A549 (cell line): ENCODE results near the gene TBL1X. TPM values are rescaled to one million over a fixed set of nuclear protein-coding genes. Genes with fewer than 3 reads are reported as not detected.

Experiments
- ATAC-seq, 2 experiments: fragments of 200-7000 bp in 1 of 2; fragments of >200 bp in 1 of 2; cut with Nextera tagmentation in 1 of 2; cut with Tn5 transposase in 1 of 2; 3 replicates each; pipeline versions ENCODE4 v1.8.0 to v1.9.1; 2018 to 2020; ENCODE audit warnings: mild to moderate bottlenecking in 1 of 2, moderate library complexity in 1 of 2
- CTCF ChIA-PET: fragments of 300-600 bp; sonication (Branson Sonifier 250); formaldehyde crosslinking; extraction: SDS; loops from one replicate; lab custom pipeline; 2021; ENCODE audit warnings: antibody characterized with exemption, inconsistent platforms; lab: Yijun Ruan, JAX
- POLR2A ChIA-PET: fragments of 350-600 bp; formaldehyde crosslinking; extraction: SDS; loops from one replicate; lab custom pipeline; 2021; ENCODE audit warnings: antibody characterized with exemption, inconsistent platforms; lab: Yijun Ruan, JAX
- DNase-seq, 2 experiments: peaks; one replicate each; pipeline versions ENCODE4 v3.0.0 to v3.0.0-alpha.2; 2011 to 2016; ENCODE audit warnings: low read depth in 1 of 2, low spot score in 1 of 2
- FAIRE-seq: peaks from 2 replicates; lab custom pipeline; 2011; peaks lifted over from hg19 to GRCh38; lab: Jason Lieb, UNC
- H3K27ac ChIP-seq, 2 experiments: fragments of >200 bp; sonication (Bioruptor Twin); formaldehyde crosslinking; 3 replicates each; pipeline ENCODE4 v1.5.1; 2016 to 2017
- H3K4me1 ChIP-seq: fragments of >200 bp; sonication (Bioruptor Twin); formaldehyde crosslinking; 3 replicates; pipeline ENCODE4 v1.6.1; 2016
- H3K4me2 ChIP-seq: fragments of >200 bp; sonication (Bioruptor Twin); formaldehyde crosslinking; 3 replicates; pipeline ENCODE4 v1.6.1; 2016
- H3K4me3 ChIP-seq: fragments of >200 bp; sonication (Bioruptor Twin); formaldehyde crosslinking; 3 replicates; pipeline ENCODE4 v1.5.1; 2016
- H3K9me3 ChIP-seq: fragments of >200 bp; sonication (Bioruptor Twin); formaldehyde crosslinking; 3 replicates; pipeline ENCODE4 v1.6.1; 2016
- ATOH8 ChIP-seq: fragments of 250-450 bp; sonication (Bioruptor Pico); IDR thresholded peaks from 2 replicates; pipeline ENCODE4 v1.5.0; 2020; ENCODE audit warnings: low read depth, mild to moderate bottlenecking, moderate library complexity
- BCL3 ChIP-seq: fragments of >200 bp; sonication (Bioruptor Twin); formaldehyde crosslinking; IDR thresholded peaks from 3 replicates; pipeline ENCODE4 v1.6.1; 2016
- BHLHE40 ChIP-seq: IDR thresholded peaks from 2 replicates; pipeline ENCODE4 v1.6.1; 2012; ENCODE audit warnings: low read depth, low read length, inconsistent platforms
- EHF ChIP-seq: fragments of 250-450 bp; sonication (Bioruptor Pico); IDR thresholded peaks from 2 replicates; pipeline ENCODE4 v1.5.0; 2020; ENCODE audit warnings: mild to moderate bottlenecking
- FOXS1 ChIP-seq: fragments of 250-450 bp; sonication (Bioruptor Pico); IDR thresholded peaks from 2 replicates; pipeline ENCODE4 v1.5.0; 2020; ENCODE audit warnings: mild to moderate bottlenecking, moderate library complexity
- HES2 ChIP-seq: fragments of >200 bp; sonication (Bioruptor Twin); formaldehyde crosslinking; IDR thresholded peaks from 2 replicates; pipeline ENCODE4 v1.6.1; 2016
- HEYL ChIP-seq: fragments of 250-450 bp; sonication (Bioruptor Pico); IDR thresholded peaks from 2 replicates; pipeline ENCODE4 v1.8.0; 2021; ENCODE audit warnings: mild to moderate bottlenecking, moderate library complexity
- HMGXB4 ChIP-seq: fragments of 250-450 bp; sonication (Bioruptor Pico); IDR thresholded peaks from 2 replicates; pipeline ENCODE4 v1.5.0; 2021; ENCODE audit warnings: mild to moderate bottlenecking, moderate library complexity, borderline replicate concordance
- KDM1A ChIP-seq: fragments of 200-600 bp; sonication (generic); IDR thresholded peaks from 2 replicates; pipeline ENCODE4 v1.6.1; 2016; ENCODE audit warnings: low read depth, mild to moderate bottlenecking
- MAZ ChIP-seq: fragments of 150-350 bp; IDR thresholded peaks from 2 replicates; pipeline ENCODE4 v1.6.1; 2014; ENCODE audit warnings: antibody characterized with exemption, low read depth, low read length, borderline replicate concordance
- MYC ChIP-seq: IDR thresholded peaks from 2 replicates; pipeline ENCODE4 v1.6.1; 2012; ENCODE audit warnings: mild to moderate bottlenecking, inconsistent platforms, low read length, improper control_type of control experiment, borderline replicate concordance
- NFE2L2 ChIP-seq: fragments of 150-350 bp; conservative IDR thresholded peaks from 2 replicates; pipeline ENCODE4 v1.6.1; 2014; ENCODE audit warnings: low read length
- NPAS2 ChIP-seq: fragments of 250-450 bp; sonication (Bioruptor Pico); IDR thresholded peaks from 2 replicates; pipeline ENCODE4 v1.8.0; 2022; ENCODE audit warnings: mild to moderate bottlenecking, moderate library complexity, borderline replicate concordance
- POLR2A ChIP-seq: IDR thresholded peaks from 2 replicates; pipeline ENCODE4 v1.6.1; 2012; ENCODE audit warnings: mild to moderate bottlenecking, low read length
- RAD21 ChIP-seq, 2 experiments: fragments of >200 bp in 1 of 2; sonication (Bioruptor Twin) in 1 of 2; formaldehyde crosslinking in 1 of 2; IDR thresholded peaks in 1 of 2; conservative IDR thresholded peaks in 1 of 2; 2 replicates in 1 of 2; 3 replicates in 1 of 2; pipeline ENCODE4 v1.6.1; 2012 to 2018; ENCODE audit warnings: inconsistent platforms in 1 of 2
- RCOR1 ChIP-seq: fragments of 150-350 bp; IDR thresholded peaks from 2 replicates; pipeline ENCODE4 v1.6.1; 2014; ENCODE audit warnings: antibody characterized with exemption, low read length, low read depth
- RNF2 ChIP-seq: fragments of 200-600 bp; sonication (generic); IDR thresholded peaks from 2 replicates; pipeline ENCODE4 v1.6.1; 2016; ENCODE audit warnings: low read depth, mild to moderate bottlenecking, antibody characterized with exemption, moderate library complexity, borderline replicate concordance
- SMC3 ChIP-seq: fragments of >200 bp; sonication (Bioruptor Twin); formaldehyde crosslinking; IDR thresholded peaks from 3 replicates; pipeline ENCODE4 v1.6.1; 2018; ENCODE audit warnings: inconsistent platforms
- TP53 ChIP-seq: fragments of 250-450 bp; sonication (Bioruptor Pico); IDR thresholded peaks from 2 replicates; pipeline ENCODE4 v1.5.0; 2021; ENCODE audit warnings: mild to moderate bottlenecking, moderate library complexity
- ZC3H11A ChIP-seq: fragments of 450-650 bp; IDR thresholded peaks from 2 replicates; pipeline ENCODE4 v1.6.1; 2014; ENCODE audit warnings: antibody characterized with exemption, mild to moderate bottlenecking
- ZFP36 ChIP-seq: fragments of 450-650 bp; IDR thresholded peaks from 2 replicates; pipeline ENCODE4 v1.6.1; 2014; ENCODE audit warnings: borderline replicate concordance; ENCODE audit not compliant: partially characterized antibody
- ZNF302 ChIP-seq: fragments of 250-450 bp; sonication (Bioruptor Pico); IDR thresholded peaks from 2 replicates; pipeline ENCODE4 v1.9.0; 2021; ENCODE audit warnings: inconsistent platforms, mild to moderate bottlenecking, moderate library complexity
- WGBS: methylation state at CpG from one replicate; pipeline ENCODE4 v1.1.6; 2017; ENCODE audit errors: missing lambda C conversion rate; 5-methylcytosine and 5-hydroxymethylcytosine counted together
- polyA plus RNA-seq, 4 experiments: library from polyadenylated mRNA; depleted of rRNA in 3 of 4; stranded (reverse); fragments of >200 nt; fragmentation: RNase III in 1 of 4; extraction: RNeasy Plus Mini Kit Qiagen cat#74134 plus additional on column Dnase treatment in 1 of 4; gene quantifications; 2 replicates in 3 of 4; 3 replicates in 1 of 4; pipeline ENCODE4 v1.2.3, GENCODE V29; 2011 to 2017

The TBL1X gene
- polyA plus RNA-seq, 2 of the 4 experiments (the other 2 are of a cell fraction): 14.6 to 18.0 TPM

GRCh38 chrX:9646471-9647224 lies 181.8 kb downstream of the TBL1X start:
- no peak for FAIRE-seq
- ChIA-PET POLR2A (no interaction called here), CTCF (interaction anchor here (1.0 kb wide), 2 partner anchors 12 to 13 kb away, joined by 3 to 4 read pairs; no protein-coding TSS in a partner anchor)

GRCh38 chrX:9647431-9647830 lies 182.6 kb downstream of the TBL1X start:
- POLR2A ChIA-PET: no interaction called here

More at GRCh38 chrX:9646471-9647224, 181.8 kb downstream of the TBL1X start:
- Histone ChIP-seq H3K9me3 (no peaks in the 10 kb centered on the region), H3K4me3 (no peak overlapping the region), H3K4me2 (no peak overlapping the region), H3K4me1 (no peaks in the 10 kb centered on the region), H3K27ac (no peak overlapping the region)
- no peak for ATAC-seq
- TF ChIP-seq TP53: no peak
- TF ChIP-seq RCOR1: no peak
- no peak for TF ChIP-seq NFE2L2
- no peak for TF ChIP-seq KDM1A
- TF ChIP-seq, all 56 proteins: peak for 0
- 89% methylated on average over 12 of the region's 12 CpGs for WGBS
- DNase-seq: no peak

GRCh38 chrX:9650091-9650490 lies 185.2 kb downstream of the TBL1X start:
- H3K4me3 ChIP-seq: no peak overlapping the region
- 87% methylated on average over 3 of the region's 3 CpGs for WGBS
- POLR2A ChIA-PET: no interaction called here
- FAIRE-seq (no peak), DNase-seq (no peak), ATAC-seq (no peak)
- no peak for TF ChIP-seq EHF (CRISPR knock-in tag)
- TF ChIP-seq POLR2A: no peak
- no peaks in the 10 kb centered on the region for H3K4me1 ChIP-seq
- no peak overlapping the region for H3K27ac ChIP-seq
- H3K4me2 ChIP-seq: no peak overlapping the region
- CTCF ChIA-PET: no interaction called here
- H3K9me3 ChIP-seq: no peaks in the 10 kb centered on the region

More at GRCh38 chrX:9647431-9647830, 182.6 kb downstream of the TBL1X start:
- FAIRE-seq (no peak), DNase-seq (no peak), ATAC-seq (no peak)
- no peaks in the 10 kb centered on the region for H3K4me1 ChIP-seq
- H3K4me2 ChIP-seq: no peak overlapping the region
- H3K9me3 ChIP-seq: no peaks in the 10 kb centered on the region
- H3K4me3 ChIP-seq: no peak overlapping the region
- 84% methylated on average over 7 of the region's 7 CpGs for WGBS
- CTCF ChIA-PET: interaction anchor here (0.8 to 1.0 kb wide), 2 partner anchors 12 to 33 kb away, joined by 3 to 4 read pairs; no protein-coding TSS in a partner anchor
- H3K27ac ChIP-seq: no peak overlapping the region
- TF ChIP-seq ATOH8 (CRISPR knock-in tag) (no peak), MAZ (no peak)
- TF ChIP-seq, all 56 proteins: peak for 0

GRCh38 chrX:9651737-9652136 lies 186.9 kb downstream of the TBL1X start:
- Histone ChIP-seq H3K4me3 (no peak overlapping the region), H3K4me2 (no peak overlapping the region), H3K4me1 (no peaks in the 10 kb centered on the region), H3K27ac (no peak overlapping the region), H3K9me3 (no peaks in the 10 kb centered on the region)
- 95% methylated on average over 9 of the region's 9 CpGs for WGBS
- no peak for FAIRE-seq
- TF ChIP-seq MYC (no peak), NPAS2 (CRISPR knock-in tag) (no peak), HEYL (CRISPR knock-in tag) (no peak), ZC3H11A (no peak), RAD21 (conservative IDR thresholded peaks at IDR 0.05 in 1 of 2, IDR thresholded peaks at IDR 0.05 in 1 of 2) (no peak), ZFP36 (no peak), BHLHE40 (no peak)
- ATAC-seq: no peak
- DNase-seq: no peak
- CTCF ChIA-PET: no interaction called here
- POLR2A ChIA-PET: no interaction called here

- 87% methylated on average over 13 of the region's 13 CpGs for WGBS
- Histone ChIP-seq H3K9me3 (no peaks in the 10 kb centered on the region), H3K4me1 (no peaks in the 10 kb centered on the region), H3K4me3 (no peak overlapping the region), H3K4me2 (no peak overlapping the region)
- ATAC-seq: no peak
- ChIA-PET POLR2A (no interaction called here), CTCF (interaction anchor here (1.1 kb wide), 1 partner anchor 637 kb away, joined by 3 read pairs; no protein-coding TSS in a partner anchor)
- TF ChIP-seq FOXS1: no peak
- no peak for TF ChIP-seq ZNF302 (CRISPR knock-in tag)
- TF ChIP-seq SMC3: no peak
- TF ChIP-seq RAD21 (conservative IDR thresholded peaks at IDR 0.05 in 1 of 2, IDR thresholded peaks at IDR 0.05 in 1 of 2): no peak
- no peak for TF ChIP-seq HMGXB4 (CRISPR knock-in tag)
- TF ChIP-seq RNF2: no peak
- TF ChIP-seq NPAS2 (CRISPR knock-in tag): no peak
- no peak for TF ChIP-seq BCL3
- no peak for TF ChIP-seq HES2
- TF ChIP-seq, all 56 proteins: peak for 0
- DNase-seq: no peak
- no peak for FAIRE-seq
- H3K27ac ChIP-seq: no peak overlapping the region
These were observed 190.1 kb downstream of the TBL1X start for GRCh38 chrX:9654929-9655328.
